Measurements from ENCODE around the gene BROX.
"Not testable (repeated sequence)": the region's sequence is repeated elsewhere in the genome, so short reads cannot be mapped to it uniquely, and the experiment has no call there.

Gene BROX

GRCh38 chr1:222712253-222713090, at the start of gene BROX, which contains the start of gene AIDA:
Gene BROX, plus strand, starts transcription at chr1:222712564. Its CDS starts 3,136 bp downstream, at chr1:222715700.
Gene AIDA, minus strand, starts transcription at chr1:222712491. Its CDS starts 174 bp downstream, at chr1:222712317.
- Histone ChIP-seq H3K4me3 (ENCODE audit: low read length) (peak within 1 kb of the TSS; percentile 82), H3K9ac (ENCODE audit: low read length) (peak within 1 kb of the TSS; percentile 84), H3K27ac (ENCODE audit: low read length) (peak within 1 kb of the TSS; percentile 93), H3K27me3 (ENCODE audit: control insufficient read depth, insufficient read depth, low read length) (no peaks in the 10 kb centered on the region), H3K36me3 (ENCODE audit: control insufficient read depth, low read depth, low read length) (no peaks in the 10 kb centered on the region), H3K4me1 (ENCODE audit: control insufficient read depth, low read depth, low read length) (peaks cover 5% of the 10 kb centered on the region), H3K9me3 (ENCODE audit: control insufficient read depth, low read depth, low read length) (no peaks in the 10 kb centered on the region)

- H3K9me3 ChIP-seq (ENCODE audit: control insufficient read depth, low read depth, low read length), result no peaks in the 10 kb centered on the region
- H3K27me3 ChIP-seq (ENCODE audit: control insufficient read depth, insufficient read depth, low read length), result no peaks in the 10 kb centered on the region
- H3K36me3 ChIP-seq (ENCODE audit: control insufficient read depth, low read depth, low read length), result peaks cover 90% of the 10 kb centered on the region
- H3K9ac ChIP-seq (ENCODE audit: low read length), result no peak overlapping the region
- H3K4me3 ChIP-seq (ENCODE audit: low read length), result no peak overlapping the region
- H3K4me1 ChIP-seq (ENCODE audit: control insufficient read depth, low read depth, low read length), result no peaks in the 10 kb centered on the region
- no peak overlapping the region for H3K27ac ChIP-seq (ENCODE audit: low read length)
These were observed 48.9 kb upstream of the BROX start for GRCh38 chr1:222663431-222663934.

GRCh38 chr1:222665964-222666363, 46.4 kb upstream of the BROX start:
- H3K27me3 ChIP-seq (ENCODE audit: control insufficient read depth, insufficient read depth, low read length), result no peaks in the 10 kb centered on the region
- no peak overlapping the region for H3K4me3 ChIP-seq (ENCODE audit: low read length)
- no peaks in the 10 kb centered on the region for H3K9me3 ChIP-seq (ENCODE audit: control insufficient read depth, low read depth, low read length)
- peaks cover 73% of the 10 kb centered on the region for H3K36me3 ChIP-seq (ENCODE audit: control insufficient read depth, low read depth, low read length)
- no peak overlapping the region for H3K27ac ChIP-seq (ENCODE audit: low read length)
- no peak overlapping the region for H3K9ac ChIP-seq (ENCODE audit: low read length)
- no peaks in the 10 kb centered on the region for H3K4me1 ChIP-seq (ENCODE audit: control insufficient read depth, low read depth, low read length)

GRCh38 chr1:222668184-222668583, 44.2 kb upstream of the BROX start:
- peaks cover 67% of the 10 kb centered on the region for H3K36me3 ChIP-seq (ENCODE audit: control insufficient read depth, low read depth, low read length)
- H3K27ac ChIP-seq (ENCODE audit: low read length); H3K27me3 ChIP-seq (ENCODE audit: control insufficient read depth, insufficient read depth, low read length); H3K9me3 ChIP-seq (ENCODE audit: control insufficient read depth, low read depth, low read length); H3K9ac ChIP-seq (ENCODE audit: low read length); H3K4me3 ChIP-seq (ENCODE audit: low read length); H3K4me1 ChIP-seq (ENCODE audit: control insufficient read depth, low read depth, low read length): not testable (repeated sequence)

- not testable (repeated sequence) for H3K4me3 ChIP-seq (ENCODE audit: low read length); H3K9ac ChIP-seq (ENCODE audit: low read length); H3K27ac ChIP-seq (ENCODE audit: low read length); H3K27me3 ChIP-seq (ENCODE audit: control insufficient read depth, insufficient read depth, low read length); H3K9me3 ChIP-seq (ENCODE audit: control insufficient read depth, low read depth, low read length); H3K4me1 ChIP-seq (ENCODE audit: control insufficient read depth, low read depth, low read length)
- H3K36me3 ChIP-seq (ENCODE audit: control insufficient read depth, low read depth, low read length), result peaks cover 58% of the 10 kb centered on the region
These were observed 43.3 kb upstream of the BROX start for GRCh38 chr1:222669107-222669506.

- no peaks in the 10 kb centered on the region for H3K27me3 ChIP-seq (ENCODE audit: control insufficient read depth, insufficient read depth, low read length)
- H3K9ac ChIP-seq (ENCODE audit: low read length), result no peak overlapping the region
- no peak overlapping the region for H3K27ac ChIP-seq (ENCODE audit: low read length)
- H3K4me1 ChIP-seq (ENCODE audit: control insufficient read depth, low read depth, low read length), result no peaks in the 10 kb centered on the region
- H3K4me3 ChIP-seq (ENCODE audit: low read length), result no peak overlapping the region
- H3K36me3 ChIP-seq (ENCODE audit: control insufficient read depth, low read depth, low read length), result peaks cover 56% of the 10 kb centered on the region
- no peaks in the 10 kb centered on the region for H3K9me3 ChIP-seq (ENCODE audit: control insufficient read depth, low read depth, low read length)
These were observed 42.3 kb upstream of the BROX start for GRCh38 chr1:222670110-222670509.

GRCh38 chr1:222680080-222680479, 32.3 kb upstream of the BROX start:
- H3K4me3 ChIP-seq (ENCODE audit: low read length), result no peak overlapping the region
- no peak overlapping the region for H3K27ac ChIP-seq (ENCODE audit: low read length)
- no peak overlapping the region for H3K9ac ChIP-seq (ENCODE audit: low read length)
- no peaks in the 10 kb centered on the region for H3K9me3 ChIP-seq (ENCODE audit: control insufficient read depth, low read depth, low read length)
- no peaks in the 10 kb centered on the region for H3K27me3 ChIP-seq (ENCODE audit: control insufficient read depth, insufficient read depth, low read length)
- H3K4me1 ChIP-seq (ENCODE audit: control insufficient read depth, low read depth, low read length), result no peaks in the 10 kb centered on the region
- H3K36me3 ChIP-seq (ENCODE audit: control insufficient read depth, low read depth, low read length), result peaks cover 14% of the 10 kb centered on the region

- Histone ChIP-seq H3K4me3 (ENCODE audit: low read length) (no peak overlapping the region), H3K27ac (ENCODE audit: low read length) (no peak overlapping the region), H3K9ac (ENCODE audit: low read length) (no peak overlapping the region), H3K36me3 (ENCODE audit: control insufficient read depth, low read depth, low read length) (peaks cover 11% of the 10 kb centered on the region), H3K27me3 (ENCODE audit: control insufficient read depth, insufficient read depth, low read length) (no peaks in the 10 kb centered on the region), H3K9me3 (ENCODE audit: control insufficient read depth, low read depth, low read length) (no peaks in the 10 kb centered on the region), H3K4me1 (ENCODE audit: control insufficient read depth, low read depth, low read length) (no peaks in the 10 kb centered on the region)
These were observed 21.3 kb upstream of the BROX start for GRCh38 chr1:222691016-222691415.

- no peaks in the 10 kb centered on the region for H3K27me3 ChIP-seq (ENCODE audit: control insufficient read depth, insufficient read depth, low read length)
These were observed 17.4 kb upstream of the BROX start for GRCh38 chr1:222694927-222695326.

GRCh38 chr1:222696741-222697140, 15.6 kb upstream of the BROX start:
- Histone ChIP-seq H3K27ac (ENCODE audit: low read length) (no peak overlapping the region), H3K9ac (ENCODE audit: low read length) (no peak overlapping the region), H3K27me3 (ENCODE audit: control insufficient read depth, insufficient read depth, low read length) (no peaks in the 10 kb centered on the region), H3K4me3 (ENCODE audit: low read length) (no peak overlapping the region), H3K4me1 (ENCODE audit: control insufficient read depth, low read depth, low read length) (no peaks in the 10 kb centered on the region), H3K36me3 (ENCODE audit: control insufficient read depth, low read depth, low read length) (peaks cover 3% of the 10 kb centered on the region), H3K9me3 (ENCODE audit: control insufficient read depth, low read depth, low read length) (no peaks in the 10 kb centered on the region)

More at GRCh38 chr1:222694927-222695326, 17.4 kb upstream of the BROX start:
- H3K9ac ChIP-seq (ENCODE audit: low read length), result no peak overlapping the region
- no peaks in the 10 kb centered on the region for H3K9me3 ChIP-seq (ENCODE audit: control insufficient read depth, low read depth, low read length)
- no peak overlapping the region for H3K27ac ChIP-seq (ENCODE audit: low read length)
- H3K4me1 ChIP-seq (ENCODE audit: control insufficient read depth, low read depth, low read length), result no peaks in the 10 kb centered on the region
- H3K36me3 ChIP-seq (ENCODE audit: control insufficient read depth, low read depth, low read length), result no peaks in the 10 kb centered on the region
- no peak overlapping the region for H3K4me3 ChIP-seq (ENCODE audit: low read length)

- Histone ChIP-seq H3K36me3 (ENCODE audit: control insufficient read depth, low read depth, low read length) (peaks cover 5% of the 10 kb centered on the region), H3K9ac (ENCODE audit: low read length) (no peak overlapping the region), H3K4me3 (ENCODE audit: low read length) (no peak overlapping the region), H3K27ac (ENCODE audit: low read length) (no peak overlapping the region), H3K4me1 (ENCODE audit: control insufficient read depth, low read depth, low read length) (no peaks in the 10 kb centered on the region), H3K9me3 (ENCODE audit: control insufficient read depth, low read depth, low read length) (no peaks in the 10 kb centered on the region), H3K27me3 (ENCODE audit: control insufficient read depth, insufficient read depth, low read length) (no peaks in the 10 kb centered on the region)
These were observed 15.2 kb upstream of the BROX start for GRCh38 chr1:222697203-222697602.

GRCh38 chr1:222697826-222698225, 14.5 kb upstream of the BROX start:
- Histone ChIP-seq H3K4me3 (ENCODE audit: low read length) (no peak overlapping the region), H3K27ac (ENCODE audit: low read length) (no peak overlapping the region), H3K36me3 (ENCODE audit: control insufficient read depth, low read depth, low read length) (peaks cover 11% of the 10 kb centered on the region), H3K27me3 (ENCODE audit: control insufficient read depth, insufficient read depth, low read length) (no peaks in the 10 kb centered on the region), H3K9ac (ENCODE audit: low read length) (no peak overlapping the region), H3K4me1 (ENCODE audit: control insufficient read depth, low read depth, low read length) (no peaks in the 10 kb centered on the region), H3K9me3 (ENCODE audit: control insufficient read depth, low read depth, low read length) (no peaks in the 10 kb centered on the region)

Data from iPS-18a (cell line).